ENCODE results near the gene RNF220. TPM values are rescaled to one million over a fixed set of nuclear protein-coding genes. Genes with fewer than 3 reads are reported as not detected.
"Not testable (repeated sequence)": the region's sequence is repeated elsewhere in the genome, so short reads cannot be mapped to it uniquely, and the experiment has no call there.

The RNF220 gene
- polyA plus RNA-seq, 1 donor from 2014 or later, result 101 TPM

DNA sequence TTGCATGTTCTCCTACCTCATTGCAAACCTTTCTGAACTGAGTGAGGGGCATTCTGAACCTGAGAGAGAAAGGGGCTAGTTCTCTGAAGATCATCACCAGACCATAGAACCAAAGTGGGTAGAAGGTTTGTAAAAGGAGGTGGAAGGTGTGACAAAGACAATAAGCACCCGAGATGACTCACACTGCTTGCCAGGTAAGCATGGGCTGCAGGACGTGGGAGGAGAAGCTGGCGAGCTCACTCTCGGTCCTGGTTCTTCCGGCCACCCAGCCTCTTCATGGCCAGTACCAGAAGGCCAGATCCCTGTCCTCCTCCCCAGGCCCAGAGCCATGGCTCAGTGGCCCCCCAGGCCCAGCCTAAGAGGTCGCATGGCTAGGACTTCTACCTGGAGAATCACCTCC lies 140.9 kb downstream of the RNF220 start:
- no peaks in the 10 kb centered on the region for H3K4me1 Mint-ChIP-seq
- H3K27me3 Mint-ChIP-seq, result peaks cover 22% of the 10 kb centered on the region
- H3K4me3 Mint-ChIP-seq, result no peak overlapping the region
- H3K27ac Mint-ChIP-seq, result no peak overlapping the region
- no peaks in the 10 kb centered on the region for H3K9me3 Mint-ChIP-seq
- H3K36me3 Mint-ChIP-seq, result peaks cover 2% of the 10 kb centered on the region

DNA sequence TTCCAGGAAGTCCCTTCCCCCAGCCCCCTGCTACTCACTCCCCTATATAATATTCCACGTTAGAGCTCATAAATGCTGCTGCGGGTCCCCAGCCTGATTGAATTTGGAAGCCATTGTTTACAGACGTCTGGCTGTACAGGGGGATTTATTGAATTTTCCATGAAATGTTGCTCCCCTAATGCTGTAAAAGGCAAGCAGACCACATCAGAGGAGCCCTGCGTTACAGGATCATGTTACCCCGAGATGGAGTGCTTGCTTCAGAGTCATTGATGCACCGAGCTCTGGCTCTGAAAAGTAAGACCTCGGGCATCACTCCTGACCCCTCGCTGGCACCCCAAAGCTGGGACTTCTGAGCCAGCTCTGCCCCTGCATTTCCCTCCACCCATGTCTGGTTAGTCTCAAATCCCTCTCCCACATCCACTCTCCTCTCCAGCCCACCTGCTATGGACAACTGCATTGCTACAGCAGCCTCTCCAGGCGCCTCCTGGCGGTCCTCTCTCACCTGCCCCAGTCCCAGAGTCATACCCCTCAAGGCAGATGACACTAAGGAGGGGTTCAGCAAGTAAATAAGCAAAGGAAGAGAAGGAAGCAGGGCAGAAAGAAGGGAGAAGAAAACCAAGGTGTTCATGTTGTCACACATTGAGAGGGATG lies 141.5 kb downstream of the RNF220 start:
- H3K36me3 Mint-ChIP-seq, result peaks cover 2% of the 10 kb centered on the region
- H3K27me3 Mint-ChIP-seq, result peaks cover 22% of the 10 kb centered on the region
- peak overlapping the region in 1 of 3 donors; percentile 3 for H3K27ac Mint-ChIP-seq
- no peaks in the 10 kb centered on the region for H3K9me3 Mint-ChIP-seq
- H3K4me1 Mint-ChIP-seq, result no peaks in the 10 kb centered on the region
- H3K4me3 Mint-ChIP-seq, result peak overlapping the region in 1 of 4 donors; percentile 61

DNA sequence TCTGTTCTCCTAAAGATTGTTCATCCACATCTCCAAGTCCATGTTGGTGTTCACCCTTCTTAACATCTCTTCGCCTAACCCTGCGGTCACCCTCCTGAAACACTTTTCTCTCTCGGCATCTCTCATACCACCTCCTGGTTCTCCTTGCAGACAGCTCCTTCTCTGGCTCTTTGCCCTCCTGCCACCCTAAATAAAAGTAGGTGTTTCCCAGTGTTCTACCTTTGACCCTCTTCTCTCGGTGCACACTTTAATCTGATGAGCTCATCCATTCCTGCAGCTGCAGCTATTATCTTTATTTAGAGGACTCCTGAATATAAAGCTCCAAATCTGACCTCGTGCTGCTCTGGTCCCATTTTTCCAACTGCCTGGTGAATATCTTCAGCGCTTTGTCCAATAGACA lies 142.3 kb downstream of the RNF220 start:
- no peak overlapping the region for H3K27ac Mint-ChIP-seq
- H3K36me3 Mint-ChIP-seq, result peaks cover 2% of the 10 kb centered on the region
- H3K4me1 Mint-ChIP-seq, result no peaks in the 10 kb centered on the region
- H3K9me3 Mint-ChIP-seq, result no peaks in the 10 kb centered on the region
- H3K4me3 Mint-ChIP-seq, result no peak overlapping the region
- peaks cover 18% of the 10 kb centered on the region for H3K27me3 Mint-ChIP-seq

DNA sequence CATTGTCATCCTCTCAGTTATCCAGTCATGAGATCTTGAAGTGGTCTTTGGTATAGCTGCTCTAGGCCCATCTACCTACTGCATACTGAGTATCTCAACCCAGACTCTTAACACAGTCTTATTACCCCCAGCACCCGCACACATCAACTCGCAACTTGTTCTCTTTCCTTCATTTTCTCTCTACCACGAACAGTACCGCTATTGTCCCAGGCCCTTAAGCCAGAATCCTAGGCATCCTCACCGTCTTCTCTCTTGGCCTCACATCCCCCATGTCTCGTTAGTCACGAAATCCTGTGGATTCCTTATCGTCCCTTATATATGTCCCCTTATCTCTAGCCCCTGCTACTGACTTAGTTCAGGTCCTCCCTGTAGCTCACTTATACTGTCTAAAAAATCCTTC lies 142.8 kb downstream of the RNF220 start:
- H3K36me3 Mint-ChIP-seq, result peaks cover 2% of the 10 kb centered on the region
- H3K9me3 Mint-ChIP-seq, result peaks cover 0 to 1% (median 0%) of the 10 kb centered on the region in 3 donors
- no peak overlapping the region for H3K4me3 Mint-ChIP-seq
- peaks cover 0 to 1% (median under 1%) of the 10 kb centered on the region in 3 donors for H3K4me1 Mint-ChIP-seq
- no peak overlapping the region for H3K27ac Mint-ChIP-seq
- H3K27me3 Mint-ChIP-seq, result peaks cover 17% of the 10 kb centered on the region

DNA sequence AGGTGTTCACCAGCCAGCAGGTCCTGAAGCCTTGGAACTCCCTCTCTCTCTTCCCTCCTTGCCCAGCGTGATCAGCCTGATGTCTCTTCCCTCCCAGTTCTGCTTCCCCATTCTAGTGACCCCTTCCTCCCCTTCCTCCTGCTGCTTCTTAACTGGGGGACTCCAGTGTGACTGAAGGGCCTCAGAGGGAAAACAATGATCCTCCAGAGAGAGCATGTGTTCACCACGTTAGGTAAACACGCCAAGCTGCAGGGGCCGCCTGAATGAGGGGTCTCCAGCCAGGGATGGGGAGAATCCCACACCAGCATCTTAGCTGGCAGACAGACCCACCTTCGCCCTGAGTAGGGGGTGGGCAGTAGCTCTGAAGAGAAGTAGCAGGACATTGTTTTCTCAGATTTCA lies 144.5 kb downstream of the RNF220 start:
- Mint-ChIP-seq H3K4me3 (no peak overlapping the region), H3K27me3 (peaks cover 8% of the 10 kb centered on the region), H3K9me3 (peaks cover 0 to 1% (median 0%) of the 10 kb centered on the region in 3 donors), H3K27ac (no peak overlapping the region), H3K4me1 (peaks cover 0 to 4% (median 2%) of the 10 kb centered on the region in 3 donors), H3K36me3 (peaks cover 5% of the 10 kb centered on the region)

DNA sequence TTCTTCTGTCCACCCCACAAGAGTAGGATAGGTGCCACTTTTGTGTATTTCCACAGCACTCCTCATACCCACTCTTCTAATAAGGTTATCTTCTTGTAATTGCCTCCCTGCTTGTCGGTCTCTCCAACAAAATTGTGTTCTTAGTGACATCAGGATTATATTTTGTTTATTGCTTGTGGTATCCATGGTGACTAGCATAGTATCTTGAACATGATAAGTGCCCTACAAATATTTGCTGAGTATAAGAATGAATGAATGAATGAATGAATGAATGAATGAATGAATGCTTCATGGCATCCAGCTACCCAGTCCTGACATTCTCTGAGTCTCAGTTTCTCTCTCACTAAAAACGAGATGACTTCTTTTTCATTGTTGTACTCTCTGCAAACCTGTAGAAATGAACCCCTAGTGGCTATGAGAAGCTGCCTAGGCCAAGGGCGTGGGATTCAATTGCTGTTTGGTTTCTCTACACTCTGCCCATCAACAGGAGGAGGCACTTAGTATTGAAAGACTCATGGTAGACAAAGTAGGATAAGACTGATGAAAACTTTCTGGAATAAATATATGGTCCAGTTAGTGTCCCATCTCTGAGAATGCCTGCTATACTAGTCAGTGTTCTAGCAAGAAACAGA lies 148.2 kb downstream of the RNF220 start:
- peaks cover 2% of the 10 kb centered on the region for H3K27me3 Mint-ChIP-seq
- no peak overlapping the region for H3K4me3 Mint-ChIP-seq
- peaks cover 3% of the 10 kb centered on the region for H3K36me3 Mint-ChIP-seq
- H3K27ac Mint-ChIP-seq, result no peak overlapping the region
- peaks cover 0 to 1% (median 0%) of the 10 kb centered on the region in 3 donors for H3K9me3 Mint-ChIP-seq
- H3K4me1 Mint-ChIP-seq, result peaks cover 0 to 5% (median 4%) of the 10 kb centered on the region in 3 donors

DNA sequence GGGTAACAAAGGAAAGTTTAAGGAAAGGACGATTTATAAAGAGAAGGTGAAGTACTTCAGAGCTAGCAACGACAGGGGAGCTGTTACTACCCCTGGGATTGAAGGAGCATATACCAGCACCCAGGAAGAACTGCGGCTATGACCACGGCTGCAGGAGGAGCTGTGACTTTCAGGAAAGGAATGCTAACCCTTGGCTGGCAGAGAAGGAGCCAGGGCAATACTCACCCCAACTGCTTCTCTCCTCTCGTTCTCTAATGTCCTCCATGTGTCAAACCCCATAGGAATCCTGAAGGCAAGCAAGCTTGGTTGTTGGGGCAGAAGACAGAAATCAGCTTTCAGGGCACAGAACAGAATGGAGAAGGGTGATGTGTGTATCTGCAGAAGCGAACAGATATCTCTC lies 148.7 kb downstream of the RNF220 start:
- peaks cover 0 to 5% (median 4%) of the 10 kb centered on the region in 3 donors for H3K4me1 Mint-ChIP-seq
- H3K4me3 Mint-ChIP-seq, result no peak overlapping the region
- peaks cover under 1% of the 10 kb centered on the region for H3K27me3 Mint-ChIP-seq
- peaks cover 0 to 1% (median 0%) of the 10 kb centered on the region in 3 donors for H3K9me3 Mint-ChIP-seq
- H3K36me3 Mint-ChIP-seq, result peaks cover 3% of the 10 kb centered on the region
- no peak overlapping the region for H3K27ac Mint-ChIP-seq

DNA sequence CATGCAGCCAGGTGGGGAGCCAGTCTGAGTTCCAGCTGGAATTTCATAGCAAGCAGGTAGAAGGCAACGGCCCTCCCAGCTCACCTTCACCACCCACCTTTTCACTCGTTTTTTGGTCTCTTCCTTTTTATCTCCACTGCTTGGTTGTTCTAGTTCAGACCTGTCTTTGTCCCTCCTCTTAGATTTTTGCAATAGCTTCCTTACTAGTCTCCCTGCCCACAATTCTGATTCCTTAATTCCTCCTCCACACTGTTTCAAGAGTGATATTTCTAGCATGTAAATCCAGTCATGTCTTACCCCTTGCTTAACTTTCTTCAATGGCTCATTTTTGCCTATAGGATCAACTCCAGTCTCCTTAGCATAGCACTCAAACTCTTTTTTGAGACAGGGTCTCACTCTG lies 149.7 kb downstream of the RNF220 start:
- peaks cover 0 to 1% (median 0%) of the 10 kb centered on the region in 3 donors for H3K9me3 Mint-ChIP-seq

DNA sequence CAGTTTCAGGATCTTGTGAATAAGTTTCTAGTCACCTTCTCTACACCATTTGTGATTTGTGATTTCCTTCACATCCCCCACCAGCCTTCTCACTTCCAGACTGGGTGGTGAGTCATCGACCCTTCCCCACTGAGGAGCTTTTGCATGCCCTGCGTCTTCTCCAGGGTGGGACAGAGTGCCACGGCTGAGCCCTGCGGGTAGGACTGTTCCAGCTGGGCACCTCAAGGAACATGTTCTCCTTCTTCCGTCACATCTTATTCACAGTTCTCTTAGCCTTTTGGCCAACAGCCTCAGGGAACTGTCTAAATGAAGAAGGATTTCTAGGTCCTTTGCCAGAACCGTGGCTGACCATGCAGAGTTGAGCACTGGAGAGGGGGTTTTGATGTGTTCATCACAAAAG lies 152.7 kb downstream of the RNF220 start:
- peaks cover 0 to under 1% (median 0%) of the 10 kb centered on the region in 3 donors for H3K9me3 Mint-ChIP-seq

More for the DNA sequence above, 149.7 kb downstream of the RNF220 start:
- peaks cover 6% of the 10 kb centered on the region for H3K27me3 Mint-ChIP-seq
- no peak overlapping the region for H3K4me3 Mint-ChIP-seq
- no peak overlapping the region for H3K27ac Mint-ChIP-seq
- peaks cover 3% of the 10 kb centered on the region for H3K36me3 Mint-ChIP-seq
- H3K4me1 Mint-ChIP-seq, result peaks cover 0 to 6% (median 4%) of the 10 kb centered on the region in 3 donors

DNA sequence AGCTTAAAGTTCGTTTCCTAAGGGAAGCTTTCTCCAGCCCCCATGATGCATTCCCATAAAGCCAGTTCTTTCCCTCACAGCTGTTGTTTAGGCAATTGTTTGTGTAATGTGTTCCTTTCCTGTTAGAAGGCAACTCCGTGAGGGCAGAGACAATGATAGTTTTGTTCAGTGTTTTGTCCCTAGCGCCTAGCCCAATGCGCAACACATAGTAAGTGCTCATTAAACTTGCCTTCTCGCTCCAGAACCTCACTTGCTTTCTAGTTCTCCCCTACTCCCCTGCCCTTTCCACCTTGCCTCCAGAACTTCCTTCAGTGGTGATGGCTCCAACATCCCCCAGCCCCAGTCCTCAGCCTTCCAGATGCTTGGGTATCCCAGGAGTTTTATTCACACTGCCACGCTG lies 153.8 kb downstream of the RNF220 start:
- Mint-ChIP-seq H3K4me3 (no peak overlapping the region), H3K4me1 (peaks cover 0 to 9% (median 4%) of the 10 kb centered on the region in 3 donors), H3K36me3 (peaks cover 2% of the 10 kb centered on the region), H3K27me3 (peaks cover 13% of the 10 kb centered on the region), H3K9me3 (no peaks in the 10 kb centered on the region), H3K27ac (no peak overlapping the region)

More for the DNA sequence above, 152.7 kb downstream of the RNF220 start:
- Mint-ChIP-seq H3K27ac (no peak overlapping the region), H3K4me3 (no peak overlapping the region), H3K36me3 (peaks cover 3% of the 10 kb centered on the region), H3K27me3 (peaks cover 8% of the 10 kb centered on the region), H3K4me1 (peaks cover 0 to 11% (median 7%) of the 10 kb centered on the region in 3 donors)

DNA sequence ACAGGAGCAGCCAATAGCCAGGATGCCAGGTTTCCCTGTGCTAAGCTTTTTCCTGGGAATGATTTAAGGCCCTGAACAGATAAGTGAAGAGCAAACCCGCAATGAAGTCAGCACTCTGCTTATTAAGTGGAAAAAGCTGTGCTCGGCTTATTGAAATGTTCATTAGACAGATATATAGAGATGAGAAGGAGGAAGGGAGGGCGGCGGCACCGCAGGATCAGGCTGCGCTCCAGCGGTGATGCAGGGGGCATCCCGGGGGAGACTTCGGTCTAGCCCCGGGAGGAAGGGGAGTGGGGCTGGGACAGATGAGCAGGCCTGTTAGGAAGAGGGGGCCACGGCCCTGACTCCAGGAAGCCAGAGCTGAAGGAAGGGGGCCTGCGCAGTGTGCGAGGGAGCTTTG lies 154.3 kb downstream of the RNF220 start:
- peaks cover 2% of the 10 kb centered on the region for H3K36me3 Mint-ChIP-seq
- H3K27me3 Mint-ChIP-seq, result peaks cover 15% of the 10 kb centered on the region
- no peak overlapping the region for H3K27ac Mint-ChIP-seq
- H3K4me1 Mint-ChIP-seq, result peaks cover 0 to 9% (median 4%) of the 10 kb centered on the region in 3 donors
- no peak overlapping the region for H3K4me3 Mint-ChIP-seq
- H3K9me3 Mint-ChIP-seq, result no peaks in the 10 kb centered on the region

DNA sequence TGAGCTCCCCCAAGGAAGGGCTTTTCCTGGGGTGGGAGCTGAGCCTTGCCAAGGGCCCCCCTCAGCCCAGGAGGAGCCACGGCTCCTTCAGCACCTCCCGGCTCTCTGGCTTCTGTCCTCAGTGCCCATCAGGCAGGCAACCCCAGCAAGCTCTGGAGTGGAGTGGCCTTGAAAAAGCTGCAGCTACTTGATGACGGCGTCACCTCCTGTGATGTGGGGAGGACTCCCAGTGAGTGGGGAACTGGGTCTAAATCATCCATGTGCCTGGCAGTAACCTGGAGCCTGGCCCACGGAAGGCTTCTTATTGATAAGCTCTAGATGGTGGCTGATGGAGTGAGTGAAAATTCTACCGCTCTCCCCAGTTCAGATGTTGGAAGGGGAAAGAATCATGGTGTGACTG lies 154.9 kb downstream of the RNF220 start:
- Mint-ChIP-seq H3K27ac (no peak overlapping the region), H3K4me3 (no peak overlapping the region), H3K4me1 (peaks cover 0 to 8% (median 4%) of the 10 kb centered on the region in 3 donors), H3K9me3 (no peaks in the 10 kb centered on the region), H3K36me3 (peaks cover 2% of the 10 kb centered on the region), H3K27me3 (peaks cover 18% of the 10 kb centered on the region)

DNA sequence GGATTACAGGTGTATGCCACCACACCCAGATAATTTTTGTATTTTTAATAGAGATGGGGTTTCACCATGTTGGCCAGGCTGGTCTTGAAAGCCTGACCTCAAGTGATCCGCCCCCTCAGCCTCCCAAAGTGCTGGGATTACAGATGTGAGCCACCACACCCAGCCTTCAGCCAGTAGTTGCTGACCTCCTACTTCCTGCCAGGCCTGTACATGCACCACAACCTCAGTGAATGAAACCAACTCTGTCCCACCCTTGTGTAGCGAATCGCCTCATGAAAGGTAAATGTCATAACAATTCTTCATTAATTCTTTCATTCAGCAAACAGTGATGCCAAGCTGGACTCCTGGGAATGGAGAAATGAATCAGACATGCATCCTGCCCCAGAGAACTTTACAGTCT lies 155.6 kb downstream of the RNF220 start:
- not testable (repeated sequence) for H3K4me1 Mint-ChIP-seq, H3K9me3 Mint-ChIP-seq, H3K27ac Mint-ChIP-seq, H3K36me3 Mint-ChIP-seq
- Mint-ChIP-seq H3K27me3 (peaks cover 21% of the 10 kb centered on the region), H3K4me3 (peak overlapping the region in 1 of 4 donors; percentile 70)

DNA sequence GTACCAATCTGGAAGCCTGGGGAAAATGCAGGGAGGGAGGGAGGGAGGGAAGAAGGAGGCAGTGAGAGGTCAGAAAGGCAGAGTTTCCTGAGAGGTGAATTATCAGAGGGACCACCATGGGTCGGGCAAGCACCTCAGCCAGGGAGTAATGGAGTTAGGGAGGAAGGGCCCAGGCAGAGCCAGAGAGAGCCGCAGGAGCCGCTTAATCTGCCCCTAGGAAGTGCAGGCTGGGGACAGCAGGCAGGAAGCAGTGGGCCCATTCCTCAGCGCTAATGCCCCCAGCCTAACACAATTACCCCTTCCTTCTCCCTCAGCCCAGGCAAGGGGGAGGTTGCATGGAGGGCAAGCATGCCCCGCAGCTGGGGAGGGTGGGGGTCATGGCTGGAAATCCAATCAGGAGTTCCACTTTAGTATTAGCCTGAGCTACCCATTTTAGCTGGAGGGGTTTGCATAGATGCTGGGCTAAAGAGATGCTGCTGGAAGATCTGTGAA lies 160.2 kb downstream of the RNF220 start:
- no peak overlapping the region for H3K27ac Mint-ChIP-seq
- no peak overlapping the region for H3K4me3 Mint-ChIP-seq
- H3K36me3 Mint-ChIP-seq, result peaks cover 4% of the 10 kb centered on the region
- H3K4me1 Mint-ChIP-seq, result peaks cover 0 to 6% (median 4%) of the 10 kb centered on the region in 3 donors
- no peaks in the 10 kb centered on the region for H3K9me3 Mint-ChIP-seq
- peaks cover 25% of the 10 kb centered on the region for H3K27me3 Mint-ChIP-seq

DNA sequence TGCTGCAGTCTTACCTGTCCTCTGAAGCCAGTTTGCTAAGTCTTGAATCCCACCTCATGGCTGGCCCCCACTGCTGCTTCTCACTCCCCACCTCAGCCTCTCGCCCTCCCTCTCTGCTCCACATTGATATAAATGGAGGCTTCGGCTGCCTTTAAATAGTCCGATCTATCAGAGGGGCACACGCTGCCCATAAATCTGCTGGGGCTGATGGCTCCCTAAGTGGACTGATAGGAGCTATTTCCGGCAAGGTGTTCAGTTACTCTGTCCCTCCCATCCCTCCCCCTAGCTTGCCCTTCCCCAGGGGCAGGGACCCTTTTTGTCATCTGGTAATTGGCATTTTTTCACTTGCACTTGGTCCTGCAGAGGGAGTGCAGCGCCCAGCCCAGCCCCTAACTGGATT lies 160.8 kb downstream of the RNF220 start:
- H3K27ac Mint-ChIP-seq, result no peak overlapping the region
- no peaks in the 10 kb centered on the region for H3K9me3 Mint-ChIP-seq
- peaks cover 23% of the 10 kb centered on the region for H3K27me3 Mint-ChIP-seq
- peaks cover 4% of the 10 kb centered on the region for H3K36me3 Mint-ChIP-seq
- H3K4me3 Mint-ChIP-seq, result no peak overlapping the region
- peaks cover 0 to 4% (median 2%) of the 10 kb centered on the region in 3 donors for H3K4me1 Mint-ChIP-seq

All from IgD-negative memory B cell (primary cell).